GM19438 (cell line): ENCODE results near the gene IPO4.
A peak's percentile ranks its signal among the peaks of the same experiment; 100 is the strongest.
"Not testable (repeated sequence)": the region's sequence is repeated elsewhere in the genome, so short reads cannot be mapped to it uniquely, and the experiment has no call there.

Experiments
- ATAC-seq: cut with Tn5 transposase; IDR thresholded peaks from one replicate; pipeline ENCODE4 v1.9.1; 2021; ENCODE audit warnings: low read depth; ENCODE audit not compliant: unreplicated experiment

IPO4 gene

GRCh38 chr14:24216345-24216699 lies 27.7 kb upstream of the IPO4 start:
- no peak for ATAC-seq

GRCh38 chr14:24215495-24216344 lies 27.1 kb upstream of the IPO4 start, which contains the start of gene MDP1:
MDP1 (minus strand) TSS chr14:24216066; CDS start chr14:24215955, 111 bp downstream.
- peak; percentile 57 for ATAC-seq

GRCh38 chr14:24213866-24214662 lies 25.4 kb upstream of the IPO4 start:
- ATAC-seq: no peak

- ATAC-seq: peak; percentile 76
Measured at GRCh38 chr14:24212924-24213865, 24.6 kb upstream of the IPO4 start, which contains the start of gene CHMP4A. CHMP4A (minus strand) TSS chr14:24213488; CDS start chr14:24213439, 49 bp downstream.

- ATAC-seq: no peak
Measured at GRCh38 chr14:24211311-24211710, 22.7 kb upstream of the IPO4 start.

GRCh38 chr14:24207625-24208024 lies 19.0 kb upstream of the IPO4 start:
- ATAC-seq: no peak

GRCh38 chr14:24207104-24207551 lies 18.5 kb upstream of the IPO4 start:
- no peak for ATAC-seq

- ATAC-seq: no peak
Measured at GRCh38 chr14:24206260-24207103, 17.9 kb upstream of the IPO4 start.

- no peak for ATAC-seq
Measured at GRCh38 chr14:24204163-24205146, 15.8 kb upstream of the IPO4 start.

GRCh38 chr14:24203249-24203886 lies 14.8 kb upstream of the IPO4 start:
- not testable (repeated sequence) for ATAC-seq

- ATAC-seq: not testable (repeated sequence)
Measured at GRCh38 chr14:24202538-24202937, 13.9 kb upstream of the IPO4 start.

- ATAC-seq: no peak
Measured at GRCh38 chr14:24198814-24199524, 10.4 kb upstream of the IPO4 start.

- ATAC-seq: no peak
Measured at GRCh38 chr14:24197056-24197450, 8.4 kb upstream of the IPO4 start.

GRCh38 chr14:24196071-24197055 lies 7.7 kb upstream of the IPO4 start:
- peak; percentile 30 for ATAC-seq

GRCh38 chr14:24195186-24196070 lies 6.8 kb upstream of the IPO4 start, which contains the start of gene TM9SF1:
TM9SF1 (minus strand) TSS chr14:24195441; CDS start chr14:24195019, 422 bp downstream.
- peak; percentile 81 for ATAC-seq
